Renal pelvis (tissue), 12 donors: ENCODE data around the gene WFDC11. TPM values are rescaled to one million over a fixed set of nuclear protein-coding genes. Genes with fewer than 3 reads are reported as not detected.
"Not testable (repeated sequence)": the region's sequence is repeated elsewhere in the genome, so short reads cannot be mapped to it uniquely, and the experiment has no call there.

Experiments used
- DNase-seq: peaks from one replicate; pipeline ENCODE4 v3.0.0-alpha.2; 2013
- long read RNA-seq, 16 experiments: transcript quantifications; one replicate each; lab custom pipeline, GENCODE V29; 2026
- polyA plus RNA-seq, 3 donors: library from polyadenylated mRNA; unstranded; fragments of 120-200 nt; gene quantifications; one replicate each; pipeline ENCODE4 v1.2.1, GENCODE V29; 2013; ENCODE audit not compliant: insufficient read length in 3 of 3

Gene WFDC11
- polyA plus RNA-seq, result not detected
- long read RNA-seq, donor 1, result 0 reads
- long read RNA-seq, donor 2, result 0 reads
- long read RNA-seq, donor 3, result 0 reads
- long read RNA-seq, donor 4, result 0 reads
- long read RNA-seq, donor 5, result 0 reads
- long read RNA-seq, donor 6, result 0 reads
- long read RNA-seq, donor 7, result 0 reads
- long read RNA-seq, donor 8, result 0 reads
- long read RNA-seq, donor 9, result 0 reads
- long read RNA-seq, donor 10, result 0 reads
- long read RNA-seq, donor 11, result 0 reads
- long read RNA-seq, donor 12, result 0 reads
- long read RNA-seq, donor 13, result 0 reads
- long read RNA-seq, donor 14, result 0 reads
- long read RNA-seq, donor 15, result 0 reads
- long read RNA-seq, donor 16, result 0 reads

DNA sequence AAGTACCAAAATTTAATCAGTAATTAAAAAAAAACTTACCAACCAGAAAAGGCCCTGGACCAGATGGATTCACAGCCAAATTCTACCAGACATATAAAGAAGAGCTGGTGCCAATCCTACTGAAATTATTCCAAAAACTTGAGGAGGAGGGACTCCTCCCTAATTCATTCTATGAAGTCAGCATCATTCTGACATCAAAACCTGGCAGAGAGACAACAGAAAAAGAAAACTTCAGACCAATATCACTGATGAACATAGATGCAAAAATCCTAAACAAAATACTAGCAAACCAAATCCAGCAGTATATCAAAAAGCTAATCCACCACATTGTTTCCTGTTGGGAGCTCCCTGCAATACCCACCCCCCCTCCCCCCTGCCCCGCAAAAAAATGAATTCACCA is at the start of gene WFDC11:
Gene WFDC11 (minus strand): TSS at position 101 of the 400 bp plus-strand sequence. CDS start 19,639 bp downstream, outside the sequence.
- no peak for DNase-seq

DNA sequence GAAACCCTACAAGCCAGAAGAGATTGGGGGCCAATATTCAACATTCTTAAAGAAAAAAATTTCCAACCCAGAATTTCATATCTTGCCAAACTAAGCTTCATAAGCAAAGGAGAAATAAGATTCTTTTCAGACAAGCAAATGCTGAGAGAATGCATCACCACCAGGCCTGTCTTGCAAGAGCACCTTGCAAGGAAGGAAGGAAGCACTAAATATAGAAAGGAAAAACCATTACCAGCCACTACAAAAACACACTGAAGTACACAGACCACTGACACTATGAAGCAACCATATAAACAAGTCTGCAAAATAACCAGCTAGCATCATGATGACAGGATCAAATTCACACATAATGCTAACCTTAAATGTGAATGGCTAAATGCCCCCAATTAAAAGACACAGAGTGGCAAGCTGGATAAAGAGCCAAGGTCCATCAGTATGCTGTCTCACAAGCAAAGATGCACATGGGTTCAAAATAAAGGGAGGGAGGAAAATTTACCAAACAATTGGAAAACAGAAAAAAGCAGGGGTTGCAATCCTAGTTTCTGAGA is 46.2 kb upstream of the WFDC11 start:
- DNase-seq, result not testable (repeated sequence)

DNA sequence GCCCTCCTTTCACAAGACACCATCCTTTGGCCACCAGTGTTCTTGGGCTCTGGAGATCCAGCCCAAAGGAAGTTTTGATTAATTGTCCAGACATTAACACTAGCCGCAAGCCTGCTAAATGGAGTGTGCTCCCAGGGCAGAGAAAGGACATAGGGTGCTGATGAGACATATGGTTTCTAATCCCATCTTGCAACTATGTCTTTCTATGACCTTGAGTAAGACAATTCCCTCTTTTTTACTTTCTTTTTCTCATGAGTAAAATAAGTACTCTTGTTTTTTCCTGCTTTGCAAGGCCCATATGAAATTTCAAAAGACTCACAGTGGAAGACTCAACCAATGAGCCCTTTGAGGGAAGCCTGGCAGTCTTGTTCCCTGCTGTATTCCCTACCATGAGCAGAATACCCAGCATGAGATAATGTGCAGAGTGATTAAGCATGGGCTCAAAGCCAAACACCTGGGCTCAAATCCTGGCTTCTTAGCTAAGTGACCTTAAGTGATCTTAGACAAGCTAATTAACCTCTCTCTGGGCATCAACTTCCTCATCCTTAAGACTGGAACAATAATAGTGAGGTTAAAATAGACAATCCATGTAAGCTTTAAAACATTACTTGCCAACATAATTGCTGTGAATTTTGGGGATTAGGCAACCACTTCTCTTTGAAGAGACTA is 35.1 kb upstream of the WFDC11 start, which contains the start of gene WFDC10B:
Gene WFDC10B (minus strand): TSS at position 51 of the 669 bp plus-strand sequence. CDS start 19,027 bp downstream, outside the sequence.
- no peak for DNase-seq

DNA sequence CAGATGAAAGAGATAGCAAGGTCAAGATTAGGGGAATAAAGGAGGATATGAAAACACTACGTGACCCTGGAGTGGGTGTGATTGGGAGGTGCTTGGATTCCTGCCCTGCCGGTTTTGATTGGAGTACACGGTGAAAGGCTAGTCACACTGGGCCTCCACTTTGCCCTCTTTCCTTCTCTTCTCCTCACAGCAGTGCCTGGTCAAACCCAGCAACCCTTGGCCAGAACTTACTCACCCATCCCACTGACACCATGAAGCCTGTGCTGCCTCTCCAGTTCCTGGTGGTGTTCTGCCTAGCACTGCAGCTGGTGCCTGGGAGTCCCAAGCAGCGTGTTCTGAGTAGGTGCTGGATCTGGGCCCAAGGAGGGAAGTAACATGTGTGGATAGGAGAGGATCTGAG is 31.8 kb upstream of the WFDC11 start, which contains the start of gene WFDC13:
Gene WFDC13 (plus strand): TSS at position 166 of the 400 bp plus-strand sequence. CDS start 86 bp downstream, at position 252.
- DNase-seq, result no peak

DNA sequence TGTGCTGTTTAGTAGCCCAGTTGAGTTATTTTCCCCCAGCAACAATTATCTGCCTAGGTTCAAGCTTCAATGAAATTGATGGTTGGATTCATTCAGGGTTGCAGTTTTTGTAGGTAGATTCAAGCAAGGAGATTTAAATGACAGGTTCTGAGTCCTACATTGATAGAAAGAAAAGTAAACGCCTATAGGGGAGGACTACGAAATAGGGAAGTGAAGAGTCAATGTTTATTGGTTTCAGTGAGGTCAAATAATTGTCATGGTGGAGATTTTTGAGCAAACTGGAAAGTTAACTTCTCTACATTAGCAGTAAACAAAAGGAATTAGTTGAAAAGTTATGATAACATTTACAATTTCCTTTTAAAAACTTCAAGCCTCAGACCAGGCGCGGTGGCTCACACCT is 31.1 kb upstream of the WFDC11 start:
- no peak for DNase-seq

DNA sequence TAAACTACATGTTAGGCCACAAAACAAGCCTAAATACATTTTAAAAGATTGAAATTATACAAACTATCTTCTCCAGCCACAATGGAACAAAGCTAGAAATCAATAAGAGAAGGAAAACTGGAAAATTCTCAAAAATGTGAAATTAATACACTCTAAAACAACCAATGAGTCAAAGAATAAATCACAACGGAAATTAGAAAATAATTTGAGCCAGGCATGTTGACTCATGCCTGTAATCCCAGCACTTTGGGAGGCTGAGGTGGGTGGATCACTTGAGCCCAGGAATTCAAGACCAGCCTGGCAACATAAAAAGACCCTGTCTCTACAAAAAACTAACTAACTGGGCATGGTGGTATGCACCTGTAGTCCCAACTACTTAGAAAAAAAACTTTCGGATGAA is 25.5 kb upstream of the WFDC11 start:
- DNase-seq, result no peak

DNA sequence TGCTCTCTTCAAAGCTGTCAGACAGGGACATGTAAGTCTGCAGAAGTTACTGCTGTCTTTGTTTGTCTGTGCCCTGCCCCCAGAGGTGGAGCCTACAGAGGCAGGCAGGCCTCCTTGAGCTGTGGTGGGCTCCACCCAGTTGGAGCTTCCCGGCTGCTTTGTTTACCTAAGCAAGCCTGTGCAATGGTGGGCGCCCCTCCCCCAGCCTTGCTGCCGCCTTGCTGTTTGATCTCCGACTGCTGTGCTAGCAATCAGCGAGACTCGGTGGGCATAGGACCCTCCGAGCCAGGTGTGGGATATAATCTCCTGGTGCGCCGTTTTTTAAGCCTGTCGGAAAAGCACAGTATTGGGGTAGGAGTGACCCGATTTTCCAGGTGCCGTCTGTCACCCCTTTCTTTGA is 23.3 kb upstream of the WFDC11 start:
- not testable (repeated sequence) for DNase-seq

DNA sequence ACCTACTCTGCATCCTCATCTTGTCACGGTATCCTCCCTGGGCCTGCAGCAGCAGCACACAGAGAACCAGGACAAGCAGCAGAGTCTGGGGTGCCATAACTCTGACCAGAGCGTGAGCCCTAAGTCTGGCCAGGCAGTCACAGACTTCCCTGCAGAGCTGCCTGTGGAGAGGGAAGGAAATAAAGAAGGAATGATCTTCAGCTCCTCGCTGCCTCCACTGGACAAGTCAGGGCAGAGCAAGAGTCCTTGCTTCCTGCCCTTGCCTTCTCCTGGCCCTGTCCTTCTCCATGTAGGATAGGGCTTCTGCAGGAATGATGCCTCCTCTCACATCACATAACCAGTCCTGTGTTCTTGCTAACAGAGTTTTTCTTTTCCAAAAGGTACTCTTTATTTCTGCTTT is 15.9 kb upstream of the WFDC11 start:
- DNase-seq, result no peak

DNA sequence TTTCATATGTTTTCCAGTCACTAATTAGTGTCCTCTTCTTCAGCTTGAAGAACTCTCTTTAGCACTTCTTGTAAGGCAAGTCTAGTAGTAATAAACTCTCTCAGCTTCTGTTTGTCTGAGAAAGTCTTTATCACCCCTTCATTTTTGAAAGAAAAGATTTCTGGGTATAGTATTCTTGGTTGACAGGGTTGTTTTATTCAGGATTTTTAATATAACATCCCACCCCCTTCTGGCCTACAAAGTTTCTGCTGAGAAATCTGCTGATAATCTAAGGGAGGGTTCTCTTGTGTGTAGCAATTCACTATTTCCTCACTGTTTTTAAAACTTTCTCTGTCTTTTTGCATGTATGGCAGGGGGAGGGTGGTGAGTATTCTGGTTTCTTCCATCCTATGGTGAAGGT is 9.6 kb upstream of the WFDC11 start:
- no peak for DNase-seq

DNA sequence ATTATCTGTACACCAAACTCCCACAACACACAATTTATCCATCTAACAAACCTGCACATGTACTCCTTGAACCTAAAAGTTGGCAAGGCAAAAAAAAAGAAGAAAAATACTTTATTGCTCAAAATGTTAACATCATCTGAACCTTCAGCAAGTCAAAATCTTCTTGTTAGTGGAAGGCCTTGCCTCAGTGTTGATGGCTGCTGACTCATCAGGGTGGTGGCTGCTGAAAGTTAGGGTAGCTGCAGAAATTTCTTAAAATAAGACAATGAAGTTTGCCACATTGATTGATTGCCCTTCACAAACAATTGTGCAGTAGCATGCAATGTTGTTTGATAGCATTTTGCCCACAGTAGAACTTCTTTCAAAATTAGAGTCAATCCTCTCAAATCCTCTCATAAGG is 2.7 kb upstream of the WFDC11 start:
- DNase-seq, result no peak

DNA sequence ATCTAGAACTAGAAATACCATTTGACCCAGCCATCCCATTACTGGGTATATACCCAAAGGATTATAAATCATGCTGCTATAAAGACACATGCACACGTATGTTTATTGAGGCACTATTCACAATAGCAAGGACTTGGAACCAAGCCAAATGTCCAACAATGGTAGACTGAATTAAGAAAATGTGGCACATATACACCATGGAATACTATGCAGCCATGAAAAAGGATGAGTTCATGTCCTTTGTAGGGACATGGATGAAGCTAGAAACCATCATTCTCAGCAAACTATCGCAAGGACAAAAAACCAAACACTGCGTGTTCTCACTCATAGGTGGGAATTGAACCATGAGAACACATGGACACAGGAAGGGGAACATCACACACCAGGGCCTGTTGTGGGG is 13.0 kb downstream of the WFDC11 start:
- not testable (repeated sequence) for DNase-seq

DNA sequence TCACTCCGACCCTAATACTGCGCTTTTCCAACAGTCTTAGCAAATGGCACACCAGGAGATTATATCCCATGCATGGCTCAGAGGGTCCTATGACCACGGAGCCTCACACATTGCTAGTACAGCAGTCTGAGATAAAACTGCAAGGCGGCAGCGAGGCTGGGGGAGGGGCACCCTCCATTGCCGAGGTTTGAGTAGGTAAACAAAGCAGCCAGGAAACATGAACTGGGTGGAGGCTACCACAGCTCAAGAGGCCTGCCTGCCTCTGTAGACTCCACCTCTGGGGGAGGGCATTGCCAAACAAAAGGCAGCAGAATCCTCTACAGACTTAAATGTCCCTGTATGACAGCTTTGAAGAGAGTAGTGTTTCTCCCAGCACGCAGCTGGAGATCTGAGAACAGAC is 18.3 kb downstream of the WFDC11 start:
- DNase-seq, result not testable (repeated sequence)

DNA sequence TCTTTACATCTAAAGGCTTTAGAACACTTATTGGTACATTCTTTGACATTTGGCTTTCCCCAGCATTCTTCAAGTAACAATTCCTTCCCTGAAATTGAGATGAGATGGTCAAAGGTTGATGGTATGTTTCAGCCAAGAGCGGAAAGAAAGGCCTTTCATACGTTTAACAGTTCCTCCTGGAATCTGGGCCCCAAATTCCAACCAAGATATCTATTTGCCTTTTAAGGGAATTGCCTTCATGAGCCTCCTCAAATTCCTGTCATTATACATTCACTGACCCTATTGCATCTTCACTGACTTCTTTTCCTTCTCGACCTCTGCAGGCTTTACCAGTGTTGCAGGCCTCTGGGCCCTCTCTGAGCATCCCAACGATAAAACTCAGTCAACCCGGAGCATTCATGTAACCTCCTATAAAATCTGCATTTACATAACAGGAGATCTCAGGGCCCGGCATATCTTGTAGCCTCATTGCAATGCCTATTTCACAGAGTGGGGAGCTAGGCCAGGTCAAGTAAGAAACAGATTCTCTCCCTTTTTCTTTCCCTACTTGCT is 20.7 kb downstream of the WFDC11 start:
- no peak for DNase-seq

DNA sequence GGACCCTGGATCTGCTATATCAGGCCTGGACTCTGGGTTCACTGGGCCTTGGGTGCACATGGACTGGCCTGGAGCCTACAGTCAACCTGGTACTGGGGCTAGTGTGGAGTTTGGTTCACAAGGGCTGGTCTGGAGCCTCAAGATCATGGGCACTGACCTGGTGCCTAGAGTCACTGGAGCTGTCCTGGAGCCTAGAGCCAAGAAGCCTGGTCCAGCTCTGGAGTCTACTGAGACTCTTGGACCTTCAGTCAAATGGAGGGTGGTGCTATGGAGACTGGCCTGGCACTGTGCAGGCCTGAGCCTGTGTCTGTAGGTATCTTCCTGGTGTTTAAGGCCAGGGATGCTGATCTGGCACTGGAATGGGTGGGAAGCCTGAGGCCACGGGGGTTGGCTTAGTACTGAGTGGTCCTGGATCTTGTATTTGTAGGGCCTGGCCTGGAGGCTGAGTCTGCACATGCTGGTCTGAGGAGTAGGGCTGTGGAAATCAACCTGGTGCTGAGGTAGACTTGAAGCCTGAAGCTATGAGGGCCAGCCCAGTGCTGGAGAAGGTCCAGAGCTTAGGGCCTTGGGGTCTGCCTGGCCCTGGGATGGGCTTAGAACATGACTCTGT is 22.5 kb downstream of the WFDC11 start:
- DNase-seq, result no peak

DNA sequence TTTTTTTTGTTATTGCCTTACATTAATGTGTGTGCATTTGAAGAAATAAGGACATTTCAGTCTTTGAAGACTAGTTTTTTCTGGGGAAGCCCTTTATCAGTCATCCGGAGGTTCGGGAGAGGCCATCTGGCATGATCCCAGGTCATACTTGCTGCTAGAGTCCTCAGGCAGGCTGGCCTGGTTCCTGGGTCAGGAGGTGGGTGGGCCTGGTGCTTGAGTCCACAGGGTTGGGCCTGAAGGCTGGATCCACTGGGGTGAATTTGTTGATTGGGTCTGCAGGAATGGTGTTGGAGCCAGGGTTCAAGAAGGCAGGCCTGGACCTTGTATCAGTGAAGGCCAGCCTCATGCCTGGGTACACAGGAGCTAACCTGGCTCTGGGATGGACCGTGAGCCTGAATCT is 23.2 kb downstream of the WFDC11 start:
- DNase-seq, result no peak

DNA sequence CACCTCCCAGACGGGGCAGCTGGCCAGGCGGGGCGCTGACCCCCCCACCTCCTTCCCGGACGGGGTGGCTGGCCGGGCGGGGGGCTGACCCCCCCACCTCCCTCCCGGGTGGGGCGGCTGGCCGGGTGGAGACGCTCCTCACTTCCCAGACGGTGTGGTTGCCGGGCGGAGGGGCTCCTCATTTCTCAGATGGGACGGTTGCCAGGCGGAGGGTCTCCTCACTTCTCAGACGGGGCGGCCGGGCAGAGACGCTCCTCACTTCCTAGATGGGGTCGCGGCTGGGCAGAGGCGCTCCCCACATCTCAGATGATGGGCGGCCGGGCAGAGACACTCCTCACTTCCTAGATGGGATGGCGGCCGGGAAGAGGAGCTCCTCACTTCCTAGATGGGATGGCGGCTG is 24.2 kb downstream of the WFDC11 start:
- DNase-seq, result not testable (repeated sequence)

DNA sequence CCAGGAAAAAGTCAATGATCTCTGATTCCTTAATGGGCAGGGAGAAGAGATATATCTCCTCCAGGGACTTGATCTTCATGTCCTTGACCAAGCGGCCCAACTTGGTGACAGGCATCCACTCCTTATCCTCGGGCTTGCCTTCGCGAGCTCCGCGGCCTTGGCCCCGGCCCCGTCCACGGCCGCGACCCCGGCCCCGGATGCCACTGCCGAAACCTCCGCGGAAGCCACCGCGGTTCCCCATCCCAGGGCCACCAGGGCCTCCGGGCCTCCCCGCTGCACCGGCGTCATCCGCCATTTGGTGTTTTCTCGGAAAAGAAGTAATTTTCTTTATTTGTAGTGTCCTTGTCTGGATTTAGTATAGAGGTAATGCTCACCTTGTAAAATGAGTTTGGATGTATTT is 29.0 kb downstream of the WFDC11 start:
- DNase-seq, result not testable (repeated sequence)

DNA sequence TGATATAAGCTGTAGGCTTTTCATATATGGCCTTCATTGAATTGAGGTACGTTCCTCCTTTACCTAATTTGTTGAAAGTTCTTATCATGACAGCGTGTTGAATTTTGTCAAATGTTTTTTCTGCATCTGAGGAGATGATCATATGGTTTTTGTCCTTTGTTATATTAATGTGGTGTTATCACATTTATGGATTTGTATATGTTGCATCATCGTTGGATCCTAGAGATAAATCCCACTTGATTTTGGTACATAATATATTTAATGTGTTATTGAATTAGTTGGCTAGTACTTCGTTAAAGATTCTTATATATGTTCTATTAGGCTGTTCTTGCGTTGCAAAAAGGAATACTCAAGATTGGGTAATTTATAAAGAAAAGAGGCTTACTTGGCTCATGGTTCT is 30.4 kb downstream of the WFDC11 start:
- no peak for DNase-seq

DNA sequence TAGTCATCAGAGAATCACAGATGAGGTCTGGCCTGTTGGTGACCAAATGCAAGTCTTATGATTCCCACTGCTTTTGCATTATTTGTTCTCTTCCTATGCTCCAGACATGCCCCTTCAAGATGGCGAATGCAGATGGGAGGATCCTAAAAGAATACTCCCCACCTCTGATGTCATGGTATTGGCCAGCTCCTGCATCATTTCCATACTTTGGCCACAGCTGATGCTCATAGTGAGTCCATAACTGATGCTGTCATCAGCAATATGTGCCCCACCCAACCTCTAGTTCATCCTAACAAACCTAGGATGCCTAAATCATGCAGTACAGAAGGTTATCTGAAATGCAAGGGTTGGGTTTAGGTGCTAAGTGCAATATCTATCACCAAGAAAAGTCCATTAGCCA is 33.5 kb downstream of the WFDC11 start:
- DNase-seq, result no peak

DNA sequence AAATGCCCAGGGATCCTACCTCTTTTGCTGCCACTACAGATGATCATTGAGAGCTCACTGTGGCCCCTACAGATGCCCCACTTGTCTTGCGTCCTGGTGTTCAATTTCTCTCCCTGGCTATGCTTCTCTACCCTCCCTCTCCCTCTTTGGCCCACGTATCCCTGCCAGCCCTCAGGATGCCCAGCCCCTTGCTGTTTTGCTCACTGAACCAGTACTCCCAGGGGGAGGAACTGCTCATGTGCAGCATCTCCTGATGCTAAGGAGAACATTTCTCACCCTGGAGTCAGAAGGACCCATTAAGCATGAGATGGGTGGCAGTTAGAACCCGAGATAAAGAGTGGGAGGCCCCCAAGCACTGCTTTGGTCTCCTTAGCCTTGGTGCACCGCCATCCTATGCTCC is 38.9 kb downstream of the WFDC11 start, which contains the start of gene WFDC9:
Gene WFDC9 (minus strand): TSS at position 101 of the 400 bp plus-strand sequence. CDS start 21,103 bp downstream, outside the sequence.
- no peak for DNase-seq

DNA sequence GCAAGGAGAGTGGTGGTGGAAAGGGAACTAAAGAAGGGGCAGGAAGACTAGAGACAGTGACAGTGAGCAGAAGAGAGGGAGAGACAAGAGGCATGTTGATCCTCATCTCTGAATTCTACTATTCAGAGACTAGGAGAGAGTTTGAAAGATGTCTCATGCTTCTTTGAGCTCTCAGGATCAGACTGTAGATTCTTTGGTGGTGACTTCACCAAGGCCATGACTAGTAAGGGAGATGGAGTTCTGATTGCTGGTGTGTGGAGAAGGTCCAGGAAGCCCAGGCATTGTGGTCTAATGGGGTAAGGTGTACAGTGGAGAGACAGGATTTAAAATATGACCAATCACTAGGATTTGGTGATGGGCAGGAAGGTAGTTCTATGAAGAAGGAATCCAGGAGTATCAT is 39.7 kb downstream of the WFDC11 start:
- no peak for DNase-seq

DNA sequence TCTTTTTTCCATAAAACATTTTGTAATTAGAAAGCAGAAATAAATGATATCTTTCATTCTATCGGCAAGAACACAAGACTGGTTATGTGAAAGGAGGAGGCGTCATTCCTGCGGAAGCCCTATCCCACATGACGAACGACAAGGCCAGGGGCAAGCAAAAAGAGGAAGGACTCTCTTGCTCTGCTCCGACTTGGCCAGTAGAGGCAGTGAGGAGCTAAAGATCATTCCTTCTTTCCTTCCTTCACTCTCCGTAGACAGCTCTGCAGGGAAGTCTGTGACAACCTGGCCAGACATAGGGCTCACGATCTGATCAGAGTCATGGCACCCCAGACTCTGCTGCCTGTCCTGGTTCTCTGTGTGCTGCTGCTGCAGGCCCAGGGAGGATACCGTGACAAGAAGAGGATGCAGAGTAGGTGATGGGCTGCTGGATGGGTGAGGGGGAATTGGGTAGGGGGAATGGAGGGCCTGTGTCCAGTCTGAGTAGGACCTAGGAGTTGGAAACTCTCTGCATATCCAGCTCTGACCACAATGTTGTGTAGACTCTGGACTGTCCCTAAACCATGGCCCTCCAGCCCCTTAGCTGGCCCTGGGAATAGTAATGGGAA is 40.4 kb downstream of the WFDC11 start, which contains the start of gene WFDC10A:
Gene WFDC10A (plus strand): TSS at position 244 of the 605 bp plus-strand sequence. CDS start 75 bp downstream, at position 319.
- no peak for DNase-seq
